Measurements from ENCODE around the gene SPAG17. TPM values are rescaled to one million over a fixed set of nuclear protein-coding genes. Genes with fewer than 3 reads are reported as not detected.

The SPAG17 gene
- total and polyA plus RNA-seq, 5 experiments from 2014 or later = not detected

GRCh38 chr1:118113261-118113660 is 71.8 kb downstream of the SPAG17 start:
- H3K9me3 Mint-ChIP-seq = peaks cover 0 to 3% (median 0%) of the 10 kb centered on the region in 9 donors
- no peaks in the 10 kb centered on the region for H3K36me3 Mint-ChIP-seq
- no peaks in the 10 kb centered on the region for H3K4me1 Mint-ChIP-seq
- H3K4me3 Mint-ChIP-seq = no peak overlapping the region
- no peak for DNase-seq
- no peak overlapping the region for H3K27ac Mint-ChIP-seq
- ATAC-seq = no peak
- peaks cover 0 to 23% (median 5%) of the 10 kb centered on the region in 5 donors for H3K27me3 Mint-ChIP-seq
- POLR2A ChIA-PET = no interaction called here

GRCh38 chr1:118110580-118110979 is 74.4 kb downstream of the SPAG17 start:
- DNase-seq (no peak), ATAC-seq (no peak)
- peaks cover 0 to 3% (median 0%) of the 10 kb centered on the region in 9 donors for H3K9me3 Mint-ChIP-seq
- no peaks in the 10 kb centered on the region for H3K4me1 Mint-ChIP-seq
- no peak overlapping the region for H3K4me3 Mint-ChIP-seq
- no peak overlapping the region for H3K27ac Mint-ChIP-seq
- H3K27me3 Mint-ChIP-seq = peaks cover 0 to 8% (median 0%) of the 10 kb centered on the region in 5 donors
- POLR2A ChIA-PET = no interaction called here
- no peaks in the 10 kb centered on the region for H3K36me3 Mint-ChIP-seq

- no peaks in the 10 kb centered on the region for H3K9me3 Mint-ChIP-seq
- H3K27me3 Mint-ChIP-seq = no peaks in the 10 kb centered on the region
- no peak overlapping the region for H3K27ac Mint-ChIP-seq
- no peak for DNase-seq
- POLR2A ChIA-PET = no interaction called here
- H3K36me3 Mint-ChIP-seq = no peaks in the 10 kb centered on the region
- no peak overlapping the region for H3K4me3 Mint-ChIP-seq
- ATAC-seq = no peak
- no peaks in the 10 kb centered on the region for H3K4me1 Mint-ChIP-seq
Observed at GRCh38 chr1:118104951-118105350, 80.1 kb downstream of the SPAG17 start.

GRCh38 chr1:118102445-118102844 is 82.6 kb downstream of the SPAG17 start:
- no peak overlapping the region for H3K4me3 Mint-ChIP-seq
- no peaks in the 10 kb centered on the region for H3K27me3 Mint-ChIP-seq
- H3K9me3 Mint-ChIP-seq = no peaks in the 10 kb centered on the region
- DNase-seq (no peak), ATAC-seq (no peak)
- H3K4me1 Mint-ChIP-seq = no peaks in the 10 kb centered on the region
- H3K36me3 Mint-ChIP-seq = no peaks in the 10 kb centered on the region
- no peak overlapping the region for H3K27ac Mint-ChIP-seq
- POLR2A ChIA-PET = no interaction called here

GRCh38 chr1:118101999-118102398 is 83.0 kb downstream of the SPAG17 start:
- H3K27ac Mint-ChIP-seq = no peak overlapping the region
- POLR2A ChIA-PET = no interaction called here
- ATAC-seq (no peak), DNase-seq (no peak)
- H3K36me3 Mint-ChIP-seq = no peaks in the 10 kb centered on the region
- peaks cover 0 to 2% (median 0%) of the 10 kb centered on the region in 9 donors for H3K9me3 Mint-ChIP-seq
- peaks cover 0 to 1% (median 0%) of the 10 kb centered on the region in 5 donors for H3K27me3 Mint-ChIP-seq
- no peak overlapping the region for H3K4me3 Mint-ChIP-seq
- H3K4me1 Mint-ChIP-seq = no peaks in the 10 kb centered on the region

GRCh38 chr1:118101515-118101844 is 83.5 kb downstream of the SPAG17 start:
- DNase-seq = no peak
- H3K36me3 Mint-ChIP-seq = no peaks in the 10 kb centered on the region
- ATAC-seq = no peak
- no peaks in the 10 kb centered on the region for H3K4me1 Mint-ChIP-seq
- H3K27me3 Mint-ChIP-seq = peaks cover 0 to 2% (median 1%) of the 10 kb centered on the region in 5 donors
- POLR2A ChIA-PET = no interaction called here
- no peak overlapping the region for H3K27ac Mint-ChIP-seq
- no peak overlapping the region for H3K4me3 Mint-ChIP-seq
- peaks cover 0 to 2% (median 0%) of the 10 kb centered on the region in 9 donors for H3K9me3 Mint-ChIP-seq

GRCh38 chr1:118100686-118101514 is 84.1 kb downstream of the SPAG17 start:
- Mint-ChIP-seq H3K4me1 (no peaks in the 10 kb centered on the region), H3K27me3 (peaks cover 1 to 7% (median 2%) of the 10 kb centered on the region in 5 donors), H3K4me3 (no peak overlapping the region), H3K36me3 (no peaks in the 10 kb centered on the region), H3K27ac (no peak overlapping the region), H3K9me3 (peaks cover 0 to 2% (median 0%) of the 10 kb centered on the region in 9 donors)
- no peak for DNase-seq
- POLR2A ChIA-PET = no interaction called here
- no peak for ATAC-seq

- DNase-seq = no peak
- H3K36me3 Mint-ChIP-seq = no peaks in the 10 kb centered on the region
- H3K4me3 Mint-ChIP-seq = no peak overlapping the region
- POLR2A ChIA-PET = no interaction called here
- no peaks in the 10 kb centered on the region for H3K4me1 Mint-ChIP-seq
- peaks cover 0 to 2% (median 0%) of the 10 kb centered on the region in 9 donors for H3K9me3 Mint-ChIP-seq
- ATAC-seq = no peak
- peaks cover 1 to 17% (median 2%) of the 10 kb centered on the region in 5 donors for H3K27me3 Mint-ChIP-seq
- H3K27ac Mint-ChIP-seq = no peak overlapping the region
Observed at GRCh38 chr1:118099686-118100085, 85.3 kb downstream of the SPAG17 start.

- no peaks in the 10 kb centered on the region for H3K4me1 Mint-ChIP-seq
- peaks cover 1 to 17% (median 2%) of the 10 kb centered on the region in 5 donors for H3K27me3 Mint-ChIP-seq
- DNase-seq = no peak
- no peaks in the 10 kb centered on the region for H3K36me3 Mint-ChIP-seq
- ATAC-seq = no peak
- H3K4me3 Mint-ChIP-seq = no peak overlapping the region
- H3K9me3 Mint-ChIP-seq = peaks cover 0 to 2% (median 0%) of the 10 kb centered on the region in 9 donors
- H3K27ac Mint-ChIP-seq = no peak overlapping the region
- POLR2A ChIA-PET = no interaction called here
Observed at GRCh38 chr1:118097622-118098348, 87.2 kb downstream of the SPAG17 start.

- H3K9me3 Mint-ChIP-seq = peaks cover 0 to 9% (median 0%) of the 10 kb centered on the region in 9 donors
Observed at GRCh38 chr1:118093017-118093416, 92.0 kb downstream of the SPAG17 start.

GRCh38 chr1:118090130-118090529 is 94.9 kb downstream of the SPAG17 start:
- H3K9me3 Mint-ChIP-seq = peaks cover 0 to 9% (median 0%) of the 10 kb centered on the region in 9 donors
- no peak for ATAC-seq
- H3K27ac Mint-ChIP-seq = no peak overlapping the region
- no peak overlapping the region for H3K4me3 Mint-ChIP-seq
- no peaks in the 10 kb centered on the region for H3K4me1 Mint-ChIP-seq
- H3K27me3 Mint-ChIP-seq = peaks cover 2 to 14% (median 3%) of the 10 kb centered on the region in 5 donors
- DNase-seq = no peak
- POLR2A ChIA-PET = no interaction called here
- H3K36me3 Mint-ChIP-seq = no peaks in the 10 kb centered on the region

More at GRCh38 chr1:118093017-118093416, 92.0 kb downstream of the SPAG17 start:
- Mint-ChIP-seq H3K4me1 (no peaks in the 10 kb centered on the region), H3K27me3 (peaks cover 3 to 18% (median 3%) of the 10 kb centered on the region in 5 donors), H3K27ac (no peak overlapping the region), H3K4me3 (no peak overlapping the region), H3K36me3 (no peaks in the 10 kb centered on the region)
- ATAC-seq (no peak), DNase-seq (no peak)
- POLR2A ChIA-PET = no interaction called here

GRCh38 chr1:118085365-118085764 is 99.7 kb downstream of the SPAG17 start:
- H3K4me1 Mint-ChIP-seq = no peaks in the 10 kb centered on the region
- H3K27ac Mint-ChIP-seq = no peak overlapping the region
- no peaks in the 10 kb centered on the region for H3K36me3 Mint-ChIP-seq
- ATAC-seq = no peak
- H3K9me3 Mint-ChIP-seq = peaks cover 0 to 4% (median 0%) of the 10 kb centered on the region in 9 donors
- H3K4me3 Mint-ChIP-seq = no peak overlapping the region
- H3K27me3 Mint-ChIP-seq = peaks cover 5 to 24% (median 14%) of the 10 kb centered on the region in 5 donors
- POLR2A ChIA-PET = no interaction called here
- DNase-seq = no peak

GRCh38 chr1:118084400-118084799 is 100.6 kb downstream of the SPAG17 start:
- H3K4me3 Mint-ChIP-seq = no peak overlapping the region
- no peak for DNase-seq
- POLR2A ChIA-PET = no interaction called here
- H3K9me3 Mint-ChIP-seq = peaks cover 0 to 6% (median 0%) of the 10 kb centered on the region in 9 donors
- H3K27me3 Mint-ChIP-seq = peaks cover 5 to 28% (median 14%) of the 10 kb centered on the region in 5 donors
- H3K27ac Mint-ChIP-seq = no peak overlapping the region
- H3K4me1 Mint-ChIP-seq = no peaks in the 10 kb centered on the region
- H3K36me3 Mint-ChIP-seq = no peaks in the 10 kb centered on the region
- no peak for ATAC-seq

All from naive thymus-derived CD8-positive, alpha-beta T cell (primary cell).